Tibial artery (tissue), 4 donors: ENCODE results near the gene RSPH1.
A peak's percentile ranks its signal among the peaks of the same experiment; 100 is the strongest.

Experiments
- DNase-seq, 2 donors: peaks; one replicate each; pipeline ENCODE4 v3.0.0-alpha.2; 2019
- H3K27ac ChIP-seq, 2 donors: fragments of 200-600 bp; sonication (generic) in 1 of 2; 1 replicate in 1 of 2; 2 replicates in 1 of 2; pipeline ENCODE4 v1.5.1; 2018 to 2019; ENCODE audit warnings: mild to moderate bottlenecking in 1 of 2
- H3K27me3 ChIP-seq, 2 donors: fragments of 200-600 bp; sonication (generic) in 1 of 2; one replicate each; pipeline versions ENCODE4 v1.5.1 to v1.6.0; 2016 to 2019
- H3K36me3 ChIP-seq, 3 donors: fragments of 200-600 bp; sonication (generic) in 2 of 3; one replicate each; pipeline ENCODE4 v1.5.1; 2016 to 2019; ENCODE audit warnings: mild to moderate bottlenecking in 2 of 3
- H3K4me1 ChIP-seq, 4 donors: fragments of 200-600 bp; sonication (generic) in 2 of 4; 1 replicate in 3 of 4; 2 replicates in 1 of 4; pipeline ENCODE4 v1.5.1; 2016 to 2019
- H3K4me3 ChIP-seq, 2 donors: fragments of 200-600 bp; sonication (generic) in 1 of 2; 1 replicate in 1 of 2; 2 replicates in 1 of 2; pipeline ENCODE4 v1.5.1; 2018 to 2019; ENCODE audit warnings: mild to moderate bottlenecking in 2 of 2
- H3K9me3 ChIP-seq, 3 donors: fragments of 200-600 bp; sonication (generic) in 1 of 3; one replicate each; pipeline ENCODE4 v1.5.1; 2016 to 2019
- intact Hi-C: fragments of 100-400 bp; cut with DNase I; formaldehyde crosslinking; loops from one replicate; pipeline ENCODE4 v1.15.0; 2023; ENCODE audit warnings: low total_unique reads
- TF ChIP-seq, protein P1 (sequence below), 2 experiments: fragments of 200-600 bp in 1 of 2; fragments of 450-650 bp in 1 of 2; IDR thresholded peaks; one replicate each; pipeline ENCODE4 v1.5.1; 2017 to 2019; ENCODE audit warnings: antibody characterized with exemption in 2 of 2, mild to moderate bottlenecking in 1 of 2, moderate library complexity in 1 of 2

The RSPH1 gene

DNA sequence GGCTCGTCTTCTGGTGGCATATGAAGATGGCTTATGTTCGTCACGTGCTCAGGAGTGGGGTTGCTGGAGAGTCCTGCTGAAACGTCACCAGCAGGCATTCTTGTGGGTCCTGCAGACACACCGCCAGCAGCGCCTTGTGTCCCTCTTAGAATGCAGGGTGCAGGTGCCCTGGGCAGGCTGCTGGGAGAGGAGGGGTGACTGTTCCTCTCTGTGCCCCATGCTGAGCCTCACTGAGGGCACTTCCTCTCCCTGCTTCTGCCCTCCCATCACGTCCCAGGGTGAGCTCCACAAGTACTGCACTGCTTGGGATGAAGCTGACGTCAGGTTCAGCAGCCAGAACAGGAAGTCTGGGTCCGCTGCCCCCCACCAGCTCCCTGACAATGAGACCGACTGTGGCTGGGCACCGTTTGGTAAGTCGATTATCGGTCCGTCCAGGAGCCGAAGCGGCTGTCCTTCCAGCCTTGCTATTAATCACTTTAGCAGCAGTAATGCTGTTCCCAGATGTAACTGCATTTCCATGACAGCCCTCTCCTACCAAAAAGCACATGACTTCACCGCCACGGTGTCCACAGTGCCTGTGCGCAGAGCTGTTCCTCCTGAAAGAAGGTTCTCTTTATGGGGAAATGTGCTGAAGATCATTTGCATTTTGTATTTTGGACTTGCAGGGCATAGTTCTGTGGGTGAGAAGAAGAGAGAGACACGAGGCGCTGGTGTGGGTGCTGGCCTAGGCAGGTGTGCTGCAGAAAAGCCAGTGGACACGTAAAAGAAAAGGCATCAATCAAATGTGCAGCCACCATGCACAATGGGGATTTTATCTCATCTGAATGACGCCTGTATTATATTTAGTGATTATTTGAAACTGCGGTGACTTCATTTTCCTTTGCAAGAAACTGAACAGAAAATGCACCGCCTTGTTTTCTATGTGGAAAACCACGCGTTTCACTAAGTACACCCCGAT, 38.7 kb upstream of the RSPH1 start:
- intact Hi-C loops = no loop called here
- H3K4me3 ChIP-seq = no peak overlapping the region

DNA sequence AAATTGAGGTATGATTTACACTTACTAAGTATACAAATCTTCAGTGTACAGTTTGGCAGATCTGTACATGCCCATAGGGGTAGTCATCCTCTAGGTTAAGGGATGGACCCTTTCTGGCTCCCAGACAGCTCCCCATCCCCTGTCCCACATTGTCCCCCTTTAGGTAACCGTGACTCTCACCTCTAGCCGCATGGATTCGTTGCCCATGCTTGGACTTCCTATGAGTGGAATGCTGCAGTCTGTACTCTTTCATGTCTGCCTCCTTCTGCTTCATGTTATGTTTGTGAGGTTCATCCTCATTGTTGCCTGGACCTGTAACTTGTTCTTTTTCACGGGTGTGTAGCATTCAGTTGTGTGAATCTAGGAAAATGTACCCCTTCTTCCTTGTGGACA, 37.9 kb upstream of the RSPH1 start:
- H3K4me1 ChIP-seq = peaks cover 0 to 15% (median 13%) of the 10 kb centered on the region in 4 donors
- no peak overlapping the region for H3K27ac ChIP-seq
- H3K27me3 ChIP-seq = no peaks in the 10 kb centered on the region
- peak in 1 of 2 donors; percentile 38 for DNase-seq
- TF ChIP-seq, protein P1, sequence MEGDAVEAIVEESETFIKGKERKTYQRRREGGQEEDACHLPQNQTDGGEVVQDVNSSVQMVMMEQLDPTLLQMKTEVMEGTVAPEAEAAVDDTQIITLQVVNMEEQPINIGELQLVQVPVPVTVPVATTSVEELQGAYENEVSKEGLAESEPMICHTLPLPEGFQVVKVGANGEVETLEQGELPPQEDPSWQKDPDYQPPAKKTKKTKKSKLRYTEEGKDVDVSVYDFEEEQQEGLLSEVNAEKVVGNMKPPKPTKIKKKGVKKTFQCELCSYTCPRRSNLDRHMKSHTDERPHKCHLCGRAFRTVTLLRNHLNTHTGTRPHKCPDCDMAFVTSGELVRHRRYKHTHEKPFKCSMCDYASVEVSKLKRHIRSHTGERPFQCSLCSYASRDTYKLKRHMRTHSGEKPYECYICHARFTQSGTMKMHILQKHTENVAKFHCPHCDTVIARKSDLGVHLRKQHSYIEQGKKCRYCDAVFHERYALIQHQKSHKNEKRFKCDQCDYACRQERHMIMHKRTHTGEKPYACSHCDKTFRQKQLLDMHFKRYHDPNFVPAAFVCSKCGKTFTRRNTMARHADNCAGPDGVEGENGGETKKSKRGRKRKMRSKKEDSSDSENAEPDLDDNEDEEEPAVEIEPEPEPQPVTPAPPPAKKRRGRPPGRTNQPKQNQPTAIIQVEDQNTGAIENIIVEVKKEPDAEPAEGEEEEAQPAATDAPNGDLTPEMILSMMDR (IDR thresholded peaks at IDR 0.05) = no peak
- intact Hi-C loops = no loop called here
- no peaks in the 10 kb centered on the region for H3K9me3 ChIP-seq
- no peak overlapping the region for H3K4me3 ChIP-seq
- peaks cover 3 to 43% (median 15%) of the 10 kb centered on the region in 3 donors for H3K36me3 ChIP-seq

More for the DNA sequence above, 38.7 kb upstream of the RSPH1 start:
- Histone ChIP-seq H3K9me3 (no peaks in the 10 kb centered on the region), H3K27ac (no peak overlapping the region), H3K4me1 (peaks cover 0 to 15% (median 13%) of the 10 kb centered on the region in 4 donors), H3K36me3 (peaks cover 3 to 50% (median 15%) of the 10 kb centered on the region in 3 donors), H3K27me3 (no peaks in the 10 kb centered on the region)
- TF ChIP-seq, protein P1 (IDR thresholded peaks at IDR 0.05) = no peak
- peak; percentile 47 to 73 for DNase-seq

DNA sequence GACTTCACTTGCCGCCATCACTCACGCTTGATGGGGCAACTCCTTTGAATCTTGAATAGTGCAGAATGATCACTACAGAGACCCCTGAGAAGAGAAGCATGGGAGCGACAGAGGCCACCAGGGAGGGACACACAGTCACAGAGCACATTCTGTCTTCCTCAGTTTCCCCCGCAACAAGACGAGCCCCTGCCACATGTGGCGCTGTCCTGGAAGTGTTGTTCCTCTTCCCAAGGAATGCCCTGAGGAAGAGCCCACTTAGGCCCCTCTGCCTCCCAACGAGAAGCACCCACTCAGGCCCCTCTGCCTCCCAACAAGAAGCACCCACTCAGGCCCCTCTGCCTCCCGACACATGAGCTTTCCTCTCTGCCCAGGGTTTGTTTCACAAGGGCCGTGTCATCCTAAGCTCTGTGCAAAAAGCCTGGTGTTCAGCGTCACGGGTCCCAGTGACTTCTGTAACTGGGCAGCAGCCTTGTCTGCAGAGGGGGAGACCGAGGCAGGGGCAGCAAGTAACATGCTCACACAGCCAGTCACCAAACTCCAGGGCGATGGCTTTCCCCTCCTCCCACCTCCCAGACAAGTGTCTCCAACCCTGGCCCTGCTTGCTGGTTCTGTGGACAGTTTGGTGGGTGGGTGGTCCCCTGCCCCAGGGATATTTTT, 37.4 kb upstream of the RSPH1 start:
- H3K27me3 ChIP-seq = no peaks in the 10 kb centered on the region
- H3K27ac ChIP-seq = peak overlapping the region; percentile 20 to 40
- H3K36me3 ChIP-seq = peaks cover 3 to 38% (median 15%) of the 10 kb centered on the region in 3 donors
- TF ChIP-seq, protein P1 (IDR thresholded peaks at IDR 0.05) = no peak
- H3K9me3 ChIP-seq = no peaks in the 10 kb centered on the region
- no peak overlapping the region for H3K4me3 ChIP-seq
- intact Hi-C loops = no loop called here
- H3K4me1 ChIP-seq = peaks cover 0 to 15% (median 15%) of the 10 kb centered on the region in 4 donors
- peak in 1 of 2 donors; percentile 55 for DNase-seq

DNA sequence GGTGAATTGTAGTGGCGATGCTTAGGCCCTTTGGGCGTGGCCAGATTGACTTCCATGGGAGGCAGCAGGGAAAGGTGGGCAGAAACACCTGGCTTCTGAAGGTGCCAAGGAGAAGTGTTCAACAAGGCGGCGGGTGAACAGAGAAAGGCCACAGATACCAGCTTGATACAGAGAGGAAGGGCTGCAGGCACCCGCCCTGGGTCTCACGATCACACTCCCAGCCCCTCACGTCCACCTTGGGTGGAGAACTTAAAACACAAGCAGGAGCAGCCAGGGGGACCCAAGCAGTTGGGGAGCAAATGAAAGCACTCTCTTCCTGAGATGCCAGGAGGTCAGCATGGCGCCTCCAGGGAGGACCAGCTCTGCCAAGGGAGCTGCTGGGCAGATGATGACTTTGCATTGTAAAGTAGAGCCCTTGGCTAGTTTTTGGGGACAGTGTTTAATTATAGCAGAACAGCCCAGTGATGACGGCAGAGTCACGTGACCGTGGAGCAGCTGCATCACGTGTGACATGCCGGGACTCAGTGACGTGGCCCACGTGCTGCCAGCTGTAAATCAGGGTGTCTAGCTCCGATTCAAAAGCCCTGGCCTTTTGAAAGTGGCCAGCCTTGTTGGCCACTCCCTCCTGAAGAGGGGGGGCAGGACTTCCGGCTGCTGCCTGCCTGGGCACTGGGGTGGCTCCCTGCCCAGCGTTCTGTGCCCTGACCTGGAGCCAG, 36.6 kb upstream of the RSPH1 start:
- Histone ChIP-seq H3K4me1 (peaks cover 0 to 23% (median 21%) of the 10 kb centered on the region in 4 donors), H3K36me3 (peaks cover 3 to 38% (median 15%) of the 10 kb centered on the region in 3 donors), H3K27me3 (no peaks in the 10 kb centered on the region), H3K9me3 (no peaks in the 10 kb centered on the region), H3K4me3 (no peak overlapping the region), H3K27ac (peak overlapping the region; percentile 40 to 46)
- intact Hi-C loops = no loop called here
- TF ChIP-seq, protein P1 (IDR thresholded peaks at IDR 0.05) = no peak
- peak; percentile 84 to 93 for DNase-seq

DNA sequence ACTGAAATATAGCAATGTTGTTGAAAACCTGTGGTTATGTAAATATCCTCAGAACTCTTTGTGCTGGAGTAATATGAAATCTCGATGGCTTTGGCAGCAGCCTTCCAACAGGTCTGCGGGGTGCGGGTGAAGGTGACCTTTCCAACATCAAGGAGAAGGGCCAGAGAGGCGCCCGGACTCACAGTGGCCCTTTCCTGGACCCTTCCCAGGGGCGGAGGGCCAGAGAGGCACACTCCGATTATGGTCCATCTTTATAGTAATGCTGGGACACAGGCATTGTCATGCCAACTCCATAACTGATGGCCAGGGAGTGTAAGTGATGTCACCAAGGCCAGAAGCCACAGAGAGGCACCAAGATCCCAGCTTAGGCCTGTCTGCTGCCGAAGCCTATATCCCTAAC, 35.7 kb upstream of the RSPH1 start:
- Histone ChIP-seq H3K27me3 (no peaks in the 10 kb centered on the region), H3K27ac (peak overlapping the region in 1 of 2 donors; percentile 32), H3K9me3 (no peaks in the 10 kb centered on the region), H3K4me1 (peaks cover 0 to 28% (median 26%) of the 10 kb centered on the region in 4 donors), H3K4me3 (no peak overlapping the region), H3K36me3 (peaks cover 3 to 31% (median 14%) of the 10 kb centered on the region in 3 donors)
- intact Hi-C loops = no loop called here
- TF ChIP-seq, protein P1 (IDR thresholded peaks at IDR 0.05) = no peak
- DNase-seq = peak in 1 of 2 donors; percentile 60
